ENCODE results near the gene ACSM3.
"Not testable (repeated sequence)": the region's sequence is repeated elsewhere in the genome, so short reads cannot be mapped to it uniquely, and the experiment has no call there.

ACSM3 gene

DNA sequence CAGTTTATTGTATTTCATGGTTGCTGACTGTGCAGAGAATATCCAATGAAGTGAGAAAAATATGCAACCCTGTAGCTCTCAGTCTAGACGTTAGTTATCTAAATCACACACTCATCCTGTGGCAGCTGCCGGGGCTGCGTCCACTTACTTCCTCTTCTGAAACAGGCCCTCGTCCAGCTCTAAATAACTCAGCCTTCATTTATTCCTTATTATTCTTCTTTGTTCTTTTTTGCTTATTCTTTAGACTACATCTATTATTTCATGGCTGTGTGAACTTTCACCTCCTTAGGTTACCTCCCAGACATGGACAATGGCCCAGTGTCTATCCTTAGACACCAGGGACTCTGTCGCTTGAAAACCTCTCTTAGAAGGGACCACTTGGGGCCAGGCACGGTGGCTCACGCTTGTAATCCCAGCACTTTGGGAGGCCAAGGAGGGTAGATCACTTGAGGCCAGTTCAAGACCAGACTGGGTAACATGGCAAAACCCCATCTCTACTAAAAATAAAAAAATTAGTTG is 18.8 kb upstream of the ACSM3 start:
- no peak overlapping the region for H3K4me3 ChIP-seq (ENCODE audit: low read depth, low read length)
- DNase-seq (ENCODE audit: low read depth) = no peak
- TF ChIP-seq, protein P1, sequence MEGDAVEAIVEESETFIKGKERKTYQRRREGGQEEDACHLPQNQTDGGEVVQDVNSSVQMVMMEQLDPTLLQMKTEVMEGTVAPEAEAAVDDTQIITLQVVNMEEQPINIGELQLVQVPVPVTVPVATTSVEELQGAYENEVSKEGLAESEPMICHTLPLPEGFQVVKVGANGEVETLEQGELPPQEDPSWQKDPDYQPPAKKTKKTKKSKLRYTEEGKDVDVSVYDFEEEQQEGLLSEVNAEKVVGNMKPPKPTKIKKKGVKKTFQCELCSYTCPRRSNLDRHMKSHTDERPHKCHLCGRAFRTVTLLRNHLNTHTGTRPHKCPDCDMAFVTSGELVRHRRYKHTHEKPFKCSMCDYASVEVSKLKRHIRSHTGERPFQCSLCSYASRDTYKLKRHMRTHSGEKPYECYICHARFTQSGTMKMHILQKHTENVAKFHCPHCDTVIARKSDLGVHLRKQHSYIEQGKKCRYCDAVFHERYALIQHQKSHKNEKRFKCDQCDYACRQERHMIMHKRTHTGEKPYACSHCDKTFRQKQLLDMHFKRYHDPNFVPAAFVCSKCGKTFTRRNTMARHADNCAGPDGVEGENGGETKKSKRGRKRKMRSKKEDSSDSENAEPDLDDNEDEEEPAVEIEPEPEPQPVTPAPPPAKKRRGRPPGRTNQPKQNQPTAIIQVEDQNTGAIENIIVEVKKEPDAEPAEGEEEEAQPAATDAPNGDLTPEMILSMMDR (IDR thresholded peaks at IDR 0.05; ENCODE audit: insufficient read depth, low read depth, low read length, missing control alignments) = no peak

DNA sequence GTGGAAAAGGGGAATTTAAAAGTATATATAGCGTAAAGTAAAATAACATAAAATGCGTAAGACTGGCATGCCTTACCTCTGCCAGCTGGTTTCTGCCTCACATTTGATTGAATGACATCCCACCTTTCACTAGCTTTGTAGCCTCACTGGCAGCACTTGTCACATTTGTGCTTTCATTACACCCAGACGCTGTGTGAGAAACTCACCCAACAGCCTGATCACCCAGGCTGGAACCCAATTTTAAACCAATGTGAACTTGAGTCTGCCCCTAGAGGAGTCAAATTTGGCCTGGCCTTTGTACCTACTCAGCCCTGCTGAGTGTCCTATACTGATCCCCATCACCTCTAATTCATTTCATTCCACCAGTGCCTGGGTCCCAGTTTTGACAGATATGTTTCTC is 17.4 kb upstream of the ACSM3 start:
- no peak overlapping the region for H3K4me3 ChIP-seq (ENCODE audit: low read depth, low read length)
- no peak for DNase-seq (ENCODE audit: low read depth)
- TF ChIP-seq, protein P1 (IDR thresholded peaks at IDR 0.05; ENCODE audit: insufficient read depth, low read depth, low read length, missing control alignments) = no peak

DNA sequence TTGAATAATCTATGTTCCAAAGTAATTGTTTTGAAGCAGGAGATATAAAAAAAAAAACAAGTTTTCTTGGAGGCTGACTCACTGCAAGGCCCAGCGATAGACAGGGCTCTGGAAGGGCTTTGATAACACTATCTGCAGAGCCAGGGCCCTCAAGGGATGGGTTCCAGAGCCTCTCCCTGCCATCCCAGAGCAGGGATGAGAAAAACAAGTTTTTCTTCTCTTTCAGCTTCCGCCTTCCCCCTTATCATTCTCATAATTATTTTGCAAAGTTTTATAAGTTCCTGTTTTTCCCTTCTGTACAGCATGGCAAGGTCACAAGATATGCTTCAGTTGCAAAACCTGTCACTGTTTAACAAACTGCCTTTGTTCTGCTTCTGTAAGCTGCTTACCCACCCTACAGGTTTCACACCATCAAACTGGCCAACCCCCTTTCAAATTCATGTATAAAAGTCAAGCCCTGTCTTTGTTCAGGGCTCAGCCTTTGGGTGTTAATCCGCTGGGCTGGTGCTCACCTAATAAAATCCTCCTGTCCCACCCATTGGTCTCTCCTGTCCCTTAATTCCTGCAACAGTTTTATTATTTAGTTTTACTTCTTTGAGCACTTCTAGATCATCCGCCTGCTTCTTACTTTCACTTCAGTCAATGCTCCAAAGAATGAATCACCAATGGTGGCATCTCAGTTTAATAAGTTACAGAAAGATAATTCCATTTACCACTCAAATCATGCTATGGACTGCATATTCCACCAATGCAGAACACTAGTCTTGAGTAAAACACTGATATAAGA is 16.6 kb upstream of the ACSM3 start:
- TF ChIP-seq, protein P1 (IDR thresholded peaks at IDR 0.05; ENCODE audit: insufficient read depth, low read depth, low read length, missing control alignments) = no peak
- no peak for DNase-seq (ENCODE audit: low read depth)
- no peak overlapping the region for H3K4me3 ChIP-seq (ENCODE audit: low read depth, low read length)

DNA sequence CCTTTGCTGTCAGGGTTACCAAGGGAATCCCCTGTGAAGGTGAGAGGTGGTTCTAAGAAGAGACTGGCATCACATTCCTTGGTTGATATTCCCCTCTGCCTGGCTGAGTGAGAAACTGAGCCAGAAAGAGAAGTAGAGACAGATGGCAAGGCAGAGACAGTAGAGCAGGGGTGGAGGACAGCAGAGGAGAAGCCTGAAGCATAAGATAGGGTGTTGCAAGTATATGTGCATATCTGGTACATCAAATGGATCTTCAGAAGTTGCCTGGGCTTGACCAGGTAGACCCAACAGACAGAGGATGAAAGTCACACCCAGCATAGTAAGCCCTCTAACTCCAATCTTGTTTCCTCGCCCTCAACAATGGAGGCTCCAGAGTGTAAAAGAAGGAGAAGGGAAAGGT is 14.3 kb upstream of the ACSM3 start:
- H3K4me3 ChIP-seq (ENCODE audit: low read depth, low read length) = no peak overlapping the region
- TF ChIP-seq, protein P1 (IDR thresholded peaks at IDR 0.05; ENCODE audit: insufficient read depth, low read depth, low read length, missing control alignments) = no peak
- no peak for DNase-seq (ENCODE audit: low read depth)

DNA sequence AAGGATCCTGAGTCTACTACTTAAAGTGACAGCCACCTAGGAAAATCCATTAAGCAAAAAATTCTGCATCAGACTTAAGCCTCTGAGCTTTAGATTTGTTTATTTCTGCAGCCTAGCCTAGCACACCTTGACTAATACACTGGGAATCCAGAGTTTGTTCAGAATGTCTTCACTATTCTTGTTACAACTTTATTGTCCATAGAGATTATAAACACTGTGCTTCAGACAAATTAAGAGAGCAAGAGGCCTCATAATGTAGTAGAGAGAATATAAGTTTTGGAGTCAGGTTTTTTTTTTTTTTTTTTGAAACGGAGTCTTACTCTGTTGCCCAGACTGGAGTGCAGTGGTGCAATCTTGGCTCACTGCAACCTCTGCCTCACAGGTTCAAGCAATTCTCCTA is 13.3 kb upstream of the ACSM3 start:
- DNase-seq (ENCODE audit: low read depth) = no peak
- TF ChIP-seq, protein P1 (IDR thresholded peaks at IDR 0.05; ENCODE audit: insufficient read depth, low read depth, low read length, missing control alignments) = no peak
- no peak overlapping the region for H3K4me3 ChIP-seq (ENCODE audit: low read depth, low read length)

DNA sequence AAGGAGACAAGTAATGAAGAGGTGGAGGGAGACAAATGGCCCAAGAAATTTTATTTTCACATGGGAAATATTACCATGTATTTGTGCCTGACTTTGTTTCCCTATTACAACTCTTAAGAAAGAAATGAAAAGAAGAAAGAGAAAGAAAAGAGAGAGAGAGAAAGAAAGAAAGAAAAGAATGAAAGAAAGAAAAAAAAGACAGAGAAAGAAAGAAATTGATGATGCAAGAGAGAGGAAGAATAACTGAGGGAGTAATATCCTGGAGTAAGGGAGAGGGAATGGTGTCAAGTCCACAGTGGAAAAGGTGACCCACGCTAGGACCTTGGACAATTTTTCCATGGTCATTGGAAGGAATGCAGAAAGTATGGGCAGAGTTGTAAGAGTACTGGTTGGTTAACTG is 10.1 kb upstream of the ACSM3 start:
- no peak for DNase-seq (ENCODE audit: low read depth)
- TF ChIP-seq, protein P1 (IDR thresholded peaks at IDR 0.05; ENCODE audit: insufficient read depth, low read depth, low read length, missing control alignments) = no peak
- H3K4me3 ChIP-seq (ENCODE audit: low read depth, low read length) = no peak overlapping the region

DNA sequence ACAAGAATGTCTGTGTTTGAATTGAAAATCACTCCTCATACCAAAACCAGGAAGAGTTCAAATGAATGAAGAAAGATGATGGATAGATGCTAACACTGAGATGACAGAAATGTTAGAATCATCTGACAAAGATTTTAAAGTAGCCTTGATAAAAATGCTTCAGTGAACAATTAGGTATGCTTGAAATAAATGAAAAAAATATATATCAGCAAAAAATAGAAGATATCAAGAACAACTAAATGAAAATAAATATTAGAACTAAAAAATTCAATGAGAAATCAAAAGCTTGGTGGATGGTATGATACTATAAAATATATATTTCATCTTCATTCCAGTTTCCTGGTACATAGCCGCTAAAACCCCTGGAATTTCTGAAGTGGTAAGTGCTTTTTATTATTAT is 8.6 kb upstream of the ACSM3 start:
- TF ChIP-seq, protein P1 (IDR thresholded peaks at IDR 0.05; ENCODE audit: insufficient read depth, low read depth, low read length, missing control alignments) = no peak
- H3K4me3 ChIP-seq (ENCODE audit: low read depth, low read length) = no peak overlapping the region

DNA sequence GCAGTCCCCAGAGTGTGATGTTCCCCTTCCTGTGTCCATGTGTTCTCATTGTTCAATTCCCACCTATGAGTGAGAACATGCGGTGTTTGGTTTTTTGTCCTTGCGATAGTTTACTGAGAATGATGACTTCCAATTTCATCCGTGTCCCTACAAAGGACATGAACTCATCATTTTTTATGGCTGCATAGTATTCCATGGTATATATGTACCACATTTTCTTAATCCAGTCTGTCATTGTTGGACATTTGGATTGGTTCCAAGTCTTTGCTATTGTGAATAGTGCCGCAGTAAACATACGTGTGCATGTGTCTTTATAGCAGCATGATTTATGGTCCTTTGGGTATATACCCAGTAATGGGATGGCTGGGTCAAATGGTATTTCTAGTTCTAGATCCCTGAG is 8.0 kb upstream of the ACSM3 start:
- not testable (repeated sequence) for H3K4me3 ChIP-seq (ENCODE audit: low read depth, low read length); DNase-seq (ENCODE audit: low read depth)

More for the DNA sequence above, 8.6 kb upstream of the ACSM3 start:
- no peak for DNase-seq (ENCODE audit: low read depth)

All from GM12865 (cell line).